PC-3 (cell line): ENCODE data around the gene TLE3. TPM values are rescaled to one million over a fixed set of nuclear protein-coding genes. Genes with fewer than 3 reads are reported as not detected.

ENCODE experiments used
- ATAC-seq: fragments of 200-7000 bp; cut with Tn5 transposase; 2 replicates; pipeline ENCODE4 v1.9.1; 2020; ENCODE audit warnings: mild to moderate bottlenecking, moderate library complexity
- BruUV-seq: library from RNA; stranded (reverse); fragments of 400-500 nt; replicated peaks from 2 replicates; lab custom pipeline; 2021; lab: Mats Ljungman, UMichigan
- CTCF ChIA-PET: fragments of 300-600 bp; sonication (Branson Sonifier 250); formaldehyde crosslinking; loops from one replicate; lab custom pipeline; 2022; ENCODE audit warnings: antibody characterized with exemption; lab: Charles Lee
- POLR2A ChIA-PET: fragments of 300-600 bp; sonication (Branson Sonifier 250); formaldehyde crosslinking; loops from one replicate; lab custom pipeline; 2022; ENCODE audit warnings: antibody characterized with exemption; ENCODE audit not compliant: unreplicated experiment; lab: Charles Lee
- DNase-seq: peaks from one replicate; pipeline ENCODE4 v3.0.0-alpha.2; 2015
- H2AFZ ChIP-seq: fragments of 300-600 bp; sonication (generic); 2 replicates; pipeline ENCODE4 v1.6.0; 2016; ENCODE audit warnings: antibody characterized with exemption, low read length
- H3F3A ChIP-seq: fragments of 300-600 bp; sonication (generic); one replicate; pipeline ENCODE4 v1.6.0; 2017; ENCODE audit warnings: antibody characterized with exemption, low read length, control low read depth, mild to moderate bottlenecking; ENCODE audit not compliant: unreplicated experiment
- H3K27ac ChIP-seq: fragments of 300-600 bp; sonication (generic); 2 replicates; pipeline ENCODE4 v1.5.1; 2016; ENCODE audit warnings: mild to moderate bottlenecking, low read length
- H3K27me3 ChIP-seq: fragments of 300-600 bp; sonication (generic); 2 replicates; pipeline ENCODE4 v1.6.1; 2016; ENCODE audit warnings: low read length, mixed read lengths
- H3K36me3 ChIP-seq: fragments of 300-600 bp; sonication (generic); 2 replicates; pipeline ENCODE4 v1.6.1; 2016; ENCODE audit warnings: low read depth, mixed run types, low read length, mixed read lengths
- H3K4me1 ChIP-seq: fragments of 300-600 bp; sonication (generic); 2 replicates; pipeline ENCODE4 v1.5.1; 2016; ENCODE audit warnings: low read length; ENCODE audit not compliant: insufficient read depth
- H3K4me2 ChIP-seq: fragments of 300-600 bp; sonication (generic); 2 replicates; pipeline ENCODE4 v1.6.0; 2016; ENCODE audit warnings: low read length
- H3K4me3 ChIP-seq: fragments of 300-600 bp; sonication (generic); 2 replicates; pipeline ENCODE4 v1.5.1; 2016; ENCODE audit warnings: mild to moderate bottlenecking, low read length, mixed read lengths
- H3K79me2 ChIP-seq: fragments of 300-600 bp; sonication (generic); 2 replicates; pipeline ENCODE4 v1.6.1; 2017; ENCODE audit warnings: low read length, mixed read lengths
- H3K9ac ChIP-seq: fragments of 300-600 bp; sonication (generic); 2 replicates; pipeline ENCODE4 v1.6.0; 2016; ENCODE audit warnings: mild to moderate bottlenecking, low read length
- H3K9me2 ChIP-seq: fragments of 300-600 bp; sonication (generic); replicated peaks from 2 replicates; pipeline ENCODE4 v1.6.1; 2016; ENCODE audit warnings: mixed run types, low read length, mixed read lengths
- H3K9me3 ChIP-seq: fragments of 300-600 bp; sonication (generic); 2 replicates; pipeline ENCODE4 v1.6.1; 2016; ENCODE audit warnings: low read length, mixed read lengths
- H4K20me1 ChIP-seq: fragments of 300-600 bp; sonication (generic); 2 replicates; pipeline ENCODE4 v1.6.1; 2016; ENCODE audit warnings: low read length, mixed read lengths
- CTCF ChIP-seq: fragments of 300-600 bp; sonication (generic); conservative IDR thresholded peaks from 2 replicates; pipeline ENCODE4 v1.5.1; 2017; ENCODE audit warnings: antibody characterized with exemption, low read depth, mild to moderate bottlenecking, low read length
- EZH2 ChIP-seq: fragments of 300-600 bp; sonication (generic); IDR thresholded peaks from one replicate; pipeline ENCODE4 v1.6.1; 2017; ENCODE audit warnings: antibody characterized with exemption, mild to moderate bottlenecking, low read length; ENCODE audit not compliant: unreplicated experiment
- EZH2phosphoT487 ChIP-seq: fragments of 300-600 bp; sonication (generic); IDR thresholded peaks from 2 replicates; pipeline ENCODE4 v1.6.1; 2018; ENCODE audit warnings: mild to moderate bottlenecking, antibody characterized with exemption, low read length, borderline replicate concordance
- intact Hi-C: fragments of 100-400 bp; cut with micrococcal nuclease; formaldehyde crosslinking; loops from 2 replicates; pipeline ENCODE4 v1.9.0; 2023
- total RNA-seq: library from RNA; depleted of rRNA; stranded (reverse); fragments of >200 nt; gene quantifications from 2 replicates; pipeline ENCODE4 v1.2.3, GENCODE V29; 2014

The TLE3 gene
- total RNA-seq, 1 experiment from 2014 or later: 72.5 TPM

DNA sequence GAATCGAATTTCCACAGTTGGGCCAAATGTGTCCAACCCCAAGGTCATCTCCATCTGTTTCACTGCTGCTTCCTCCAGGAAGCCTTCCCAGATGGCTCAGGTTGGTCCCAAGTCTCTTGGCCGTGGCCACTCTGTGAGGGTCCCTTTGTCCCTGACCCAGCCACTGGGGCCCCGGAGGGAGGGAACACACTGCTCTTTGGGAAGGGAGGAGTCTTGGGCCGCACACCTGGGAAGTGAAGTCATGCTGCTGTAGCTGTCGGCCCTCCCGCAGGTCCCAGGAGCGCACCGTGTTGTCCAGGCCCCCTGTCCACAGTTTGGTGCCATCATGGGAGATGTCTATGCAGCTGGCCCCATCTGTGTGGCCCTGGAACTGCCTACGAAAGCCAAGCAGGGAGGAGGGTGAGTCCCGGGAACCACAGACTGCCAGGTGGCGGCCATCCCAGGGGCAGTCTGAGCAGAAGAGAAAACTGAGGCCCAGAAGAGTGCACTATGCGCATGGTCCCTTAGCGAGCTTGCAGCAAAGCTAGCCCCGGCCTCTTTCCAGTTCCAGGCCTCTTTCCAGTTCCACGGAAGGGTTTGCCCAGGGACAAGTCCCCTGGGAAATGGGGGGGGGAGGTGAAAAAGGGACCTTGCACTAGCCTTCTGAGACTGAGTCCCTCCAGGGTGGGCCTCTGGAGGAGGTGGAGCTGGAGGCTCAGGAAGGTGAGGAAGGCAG lies 44.6 kb downstream of the TLE3 start:
- no peak overlapping the region for H2AFZ ChIP-seq
- H3K79me2 ChIP-seq: no peaks in the 10 kb centered on the region
- DNase-seq (no peak), ATAC-seq (no peak)
- H3K36me3 ChIP-seq: peaks cover 39% of the 10 kb centered on the region
- CTCF ChIA-PET: no interaction called here
- no peaks in the 10 kb centered on the region for H3K9me2 ChIP-seq
- no peaks in the 10 kb centered on the region for H3K4me1 ChIP-seq
- H3K9me3 ChIP-seq: no peaks in the 10 kb centered on the region
- no peak overlapping the region for H3K9ac ChIP-seq
- H4K20me1 ChIP-seq: no peaks in the 10 kb centered on the region
- POLR2A ChIA-PET: no interaction called here
- TF ChIP-seq CTCF: no peak
- TF ChIP-seq EZH2: no peak
- no peak for TF ChIP-seq EZH2phosphoT487
- BruUV-seq: no TSS peak
- H3K27ac ChIP-seq: no peak overlapping the region
- no peak overlapping the region for H3K4me3 ChIP-seq
- H3F3A ChIP-seq: no peaks in the 10 kb centered on the region
- intact Hi-C loops: no loop called here
- no peaks in the 10 kb centered on the region for H3K27me3 ChIP-seq
- no peak overlapping the region for H3K4me2 ChIP-seq

- CTCF ChIA-PET: no interaction called here
- DNase-seq (no peak), ATAC-seq (no peak)
- POLR2A ChIA-PET: no interaction called here
- TF ChIP-seq EZH2: no peak
- no peak for TF ChIP-seq CTCF
- no peak for TF ChIP-seq EZH2phosphoT487
- H3K4me3 ChIP-seq: no peak overlapping the region
- no peaks in the 10 kb centered on the region for H3K27me3 ChIP-seq
- H3K4me2 ChIP-seq: no peak overlapping the region
- H3K36me3 ChIP-seq: peaks cover 36% of the 10 kb centered on the region
- no peaks in the 10 kb centered on the region for H3K9me2 ChIP-seq
- no TSS peak for BruUV-seq
- H3K27ac ChIP-seq: no peak overlapping the region
- intact Hi-C loops: no loop called here
- no peaks in the 10 kb centered on the region for H3K79me2 ChIP-seq
- no peak overlapping the region for H2AFZ ChIP-seq
- H3K9me3 ChIP-seq: no peaks in the 10 kb centered on the region
- no peaks in the 10 kb centered on the region for H3K4me1 ChIP-seq
- H3F3A ChIP-seq: no peaks in the 10 kb centered on the region
- H3K9ac ChIP-seq: no peak overlapping the region
- H4K20me1 ChIP-seq: no peaks in the 10 kb centered on the region
These were observed 45.6 kb downstream of the TLE3 start for GRCh38 chr15:70051948-70052633.

DNA sequence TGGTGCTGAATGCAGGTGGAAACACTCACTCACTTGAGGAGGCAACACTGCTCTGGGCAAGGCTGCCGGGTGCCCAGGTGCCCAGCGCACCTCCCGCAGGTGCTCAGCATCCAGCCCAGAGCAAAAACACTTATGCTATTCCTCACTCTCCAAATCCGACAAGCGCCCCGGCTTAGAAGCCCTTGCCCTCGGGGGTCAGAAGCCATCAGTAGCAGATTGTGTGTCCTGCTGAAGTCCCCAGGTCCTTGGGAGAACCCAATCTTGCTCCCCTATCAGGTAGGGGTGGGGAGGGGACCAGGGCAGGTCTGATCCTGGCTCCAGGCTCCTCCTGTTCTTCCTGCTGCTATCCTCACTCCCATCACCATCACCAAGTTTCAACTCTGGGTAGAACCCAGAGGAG lies 46.7 kb downstream of the TLE3 start:
- ChIA-PET POLR2A (no interaction called here), CTCF (no interaction called here)
- H3K27me3 ChIP-seq: no peaks in the 10 kb centered on the region
- intact Hi-C loops: no loop called here
- H3K79me2 ChIP-seq: no peaks in the 10 kb centered on the region
- H3K27ac ChIP-seq: no peak overlapping the region
- H3K9me3 ChIP-seq: no peaks in the 10 kb centered on the region
- no peak overlapping the region for H3K4me2 ChIP-seq
- no peak overlapping the region for H3K9ac ChIP-seq
- DNase-seq: no peak
- ATAC-seq: no peak
- no peak for TF ChIP-seq EZH2
- TF ChIP-seq CTCF: no peak
- TF ChIP-seq EZH2phosphoT487: no peak
- H3K4me3 ChIP-seq: no peak overlapping the region
- no peak overlapping the region for H2AFZ ChIP-seq
- no TSS peak for BruUV-seq
- H3K4me1 ChIP-seq: no peaks in the 10 kb centered on the region
- no peaks in the 10 kb centered on the region for H3K9me2 ChIP-seq
- peaks cover 36% of the 10 kb centered on the region for H3K36me3 ChIP-seq
- no peaks in the 10 kb centered on the region for H3F3A ChIP-seq
- H4K20me1 ChIP-seq: no peaks in the 10 kb centered on the region
